K562 (cell line): ENCODE data around the gene NSF. TPM values are rescaled to one million over a fixed set of nuclear protein-coding genes. Genes with fewer than 3 reads are reported as not detected.

Source experiments
- ASH1L ChIP-seq: fragments of 450-650 bp; IDR thresholded peaks from 2 replicates; pipeline ENCODE4 v1.6.1; 2018; ENCODE audit warnings: borderline replicate concordance, mild to moderate bottlenecking, low read depth; ENCODE audit not compliant: partially characterized antibody
- CTBP1 ChIP-seq: fragments of 450-650 bp; IDR thresholded peaks from 2 replicates; pipeline ENCODE4 v1.6.1; 2016; ENCODE audit warnings: borderline replicate concordance
- CXXC5 ChIP-seq: fragments of 250-450 bp; sonication (Bioruptor Pico); IDR thresholded peaks from 2 replicates; pipeline ENCODE4 v1.8.0; 2022; ENCODE audit warnings: inconsistent platforms, mild to moderate bottlenecking, moderate library complexity
- E2F8 ChIP-seq: fragments of 450-650 bp; IDR thresholded peaks from 2 replicates; pipeline ENCODE4 v1.7.1; 2018; ENCODE audit warnings: mild to moderate bottlenecking, low read depth; ENCODE audit not compliant: partially characterized antibody
- FOXJ3 ChIP-seq: sonication (generic); formaldehyde crosslinking; IDR thresholded peaks from 2 replicates; pipeline ENCODE4 v1.4.0; 2020; ENCODE audit warnings: mild to moderate bottlenecking, missing genetic modification reagents
- FOXM1 ChIP-seq, 2 experiments: fragments of 450-650 bp in 1 of 2; sonication (generic) in 1 of 2; formaldehyde crosslinking in 1 of 2; IDR thresholded peaks; 2 replicates each; pipeline versions ENCODE4 v1.6.1 to v1.9.0; 2017 to 2022; ENCODE audit warnings: low read depth in 2 of 2, mild to moderate bottlenecking in 2 of 2, missing genetic modification reagents in 1 of 2, moderate library complexity in 1 of 2
- HMGN3 ChIP-seq: IDR thresholded peaks from 2 replicates; pipeline ENCODE4 v1.6.1; 2011; ENCODE audit warnings: borderline replicate concordance, low read depth, mild to moderate bottlenecking, mixed read lengths, low read length; ENCODE audit not compliant: insufficient read length; ENCODE audit errors: extremely low read depth
- HNRNPK ChIP-seq: fragments of 200-400 bp; formaldehyde crosslinking; IDR thresholded peaks from one replicate; pipeline ENCODE4 v1.6.1; 2018; ENCODE audit warnings: mild to moderate bottlenecking, low read depth, low read length; ENCODE audit not compliant: poor library complexity, severe bottlenecking
- KDM4B ChIP-seq, 2 experiments: fragments of 450-650 bp in 1 of 2; sonication (generic) in 1 of 2; IDR thresholded peaks; 2 replicates each; pipeline ENCODE4 v1.6.1; 2016 to 2017; ENCODE audit warnings: borderline replicate concordance in 2 of 2, antibody characterized with exemption in 1 of 2, low read depth in 1 of 2, mild to moderate bottlenecking in 1 of 2
- MBD2 ChIP-seq: sonication (generic); IDR thresholded peaks from 2 replicates; pipeline ENCODE4 v1.6.1; 2016; ENCODE audit warnings: low read depth, borderline replicate concordance
- MYBL2 ChIP-seq, 2 experiments: fragments of 450-650 bp in 1 of 2; sonication (generic) in 1 of 2; formaldehyde crosslinking in 1 of 2; IDR thresholded peaks; 2 replicates each; pipeline versions ENCODE4 v1.6.1 to v1.8.1; 2017 to 2022; ENCODE audit warnings: borderline replicate concordance in 1 of 2, inconsistent platforms in 1 of 2, low read depth in 1 of 2, mild to moderate bottlenecking in 1 of 2, missing genetic modification reagents in 1 of 2, moderate library complexity in 1 of 2
- NFRKB ChIP-seq: fragments of 450-650 bp; IDR thresholded peaks from 2 replicates; pipeline ENCODE4 v1.6.1; 2016; ENCODE audit warnings: low read depth
- NKRF ChIP-seq: fragments of 450-650 bp; IDR thresholded peaks from 2 replicates; pipeline ENCODE4 v1.6.1; 2016; ENCODE audit warnings: borderline replicate concordance
- THRB ChIP-seq: fragments of 450-650 bp; formaldehyde crosslinking; conservative IDR thresholded peaks from 2 replicates; pipeline ENCODE4 v1.4.0; 2022; ENCODE audit warnings: mild to moderate bottlenecking, missing genetic modification characterization
- ZNF311 ChIP-seq: fragments of 250-450 bp; sonication (Bioruptor Pico); IDR thresholded peaks from 2 replicates; pipeline ENCODE4 v1.4.0; 2020; ENCODE audit warnings: mild to moderate bottlenecking, moderate library complexity
- ZNF41 ChIP-seq: fragments of 250-450 bp; sonication (Bioruptor Pico); conservative IDR thresholded peaks from 2 replicates; pipeline ENCODE4 v1.4.0; 2020; ENCODE audit warnings: mild to moderate bottlenecking
- ZNF431 ChIP-seq: sonication (generic); formaldehyde crosslinking; IDR thresholded peaks from 2 replicates; pipeline ENCODE4 v1.8.0; 2022; ENCODE audit warnings: mild to moderate bottlenecking, missing genetic modification reagents
- ZNF766 ChIP-seq: fragments of 200-800 bp; sonication (Bioruptor generic); conservative IDR thresholded peaks from 2 replicates; pipeline ENCODE4 v1.6.1; 2016; ENCODE audit warnings: missing genetic modification characterization, missing compliant biosample characterization
- polyA plus RNA-seq, 8 experiments: library from polyadenylated mRNA; depleted of rRNA in 4 of 8; stranded (reverse) in 5 of 8; unstranded in 3 of 8; fragments of >200 nt; fragmentation: Nextera tagmentation in 2 of 8; fragmentation: Illumina TruSeq in 1 of 8; extraction: Ambion mirVana in 2 of 8; extraction: Trizol in 1 of 8; gene quantifications; 2 replicates each; pipeline versions ENCODE4 v1.2.1 to v1.2.3, GENCODE V29; 2011 to 2014; ENCODE audit warnings: inconsistent platforms in 1 of 8, missing spikeins in 1 of 8
- total RNA-seq, 7 experiments: library from RNA; depleted of rRNA in 6 of 7; stranded (reverse); fragments of >200 nt in 6 of 7; fragmentation: Illumina TruSeq in 2 of 7; extraction: Trizol in 2 of 7; gene quantifications; 2 replicates each; pipeline versions ENCODE4 v1.2.1 to v1.2.3, GENCODE V29; 2011 to 2021; ENCODE audit warnings: low replicate concordance in 1 of 7

NSF gene
- total and polyA plus RNA-seq, 9 of the 15 experiments (the other 6 are each of a cell fraction or from before 2014, with no cell fraction given), result 16.7 to 39.8 (median 36.7) TPM

GRCh38 chr17:46771561-46772474 is 181.3 kb downstream of the NSF start (continued):
- no peak for TF ChIP-seq HMGN3
- no peak; a peak in 1 of 4 replicates for TF ChIP-seq KDM4B (IDR thresholded peaks at IDR 0.05; ENCODE audit: borderline replicate concordance in 2 of 2, low read depth in 1 of 2)
- no peak for TF ChIP-seq ASH1L
- TF ChIP-seq MBD2, result peak; percentile 12; the same call in 1 of the 2 replicates
- TF ChIP-seq ZNF41, result no peak
- TF ChIP-seq CTBP1, result peak; percentile 79
- no peak for TF ChIP-seq THRB (CRISPR knock-in tag)
- no peak for TF ChIP-seq HNRNPK
- TF ChIP-seq ZNF766 (CRISPR knock-in tag), result no peak
- no peak for TF ChIP-seq E2F8
- TF ChIP-seq NKRF, result no peak
- no peak for TF ChIP-seq FOXJ3 (CRISPR knock-in tag)
- no peak for TF ChIP-seq FOXM1 (IDR thresholded peaks at IDR 0.05; ENCODE audit: low read depth)
- 0 out of 2 replicates have a peak, but pooled peaks have one; percentile 39 for TF ChIP-seq FOXM1 (CRISPR knock-in tag; IDR thresholded peaks at IDR 0.05; ENCODE audit: low read depth)
- no peak for TF ChIP-seq ZNF311 (CRISPR knock-in tag)
- no peak for TF ChIP-seq NFRKB
- TF ChIP-seq MYBL2 (IDR thresholded peaks at IDR 0.05; ENCODE audit: low read depth), result no peak
- TF ChIP-seq MYBL2 (CRISPR knock-in tag; IDR thresholded peaks at IDR 0.05; ENCODE audit: borderline replicate concordance), result no peak
- TF ChIP-seq ZNF431, result no peak
- TF ChIP-seq CXXC5 (CRISPR knock-in tag), result peak; percentile 43; the same call in 1 of the 2 replicates
